Measurements from ENCODE around the gene HLA-DMA. TPM values are rescaled to one million over a fixed set of nuclear protein-coding genes. Genes with fewer than 3 reads are reported as not detected.

The HLA-DMA gene
- total RNA-seq, 4 donors from 2014 or later = 10.7 to 41.5 (median 27.3) TPM

GRCh38 chr6:32980488-32981038, 27.7 kb upstream of the HLA-DMA start:
- peaks cover 23 to 38% of the 10 kb centered on the region in 2 donors for H3K4me1 ChIP-seq

GRCh38 chr6:32979720-32980487, 27.0 kb upstream of the HLA-DMA start:
- Histone ChIP-seq H3K9me3 (no peaks in the 10 kb centered on the region), H3K4me3 (replicated peaks in 1 of 3) (no peak overlapping the region), H3K27ac (peak overlapping the region in 1 of 3 donors; percentile 5), H3K36me3 (peaks cover 72 to 73% of the 10 kb centered on the region in 2 donors), H3K4me1 (peaks cover 28 to 43% of the 10 kb centered on the region in 2 donors), H3K27me3 (no peaks in the 10 kb centered on the region)
- 92% methylated on average over 12 of the region's 12 CpGs for WGBS, 2 donors
- TF ChIP-seq CTCF (IDR thresholded peaks at IDR 0.05) (no peak), POLR2A (IDR thresholded peaks at IDR 0.05) (no peak)
- intact Hi-C loops (cut with DNase I) = loop anchor here (5.0 kb wide), 1 partner anchor 48 kb away; no protein-coding TSS in a partner anchor
- no peak for DNase-seq

More at GRCh38 chr6:32980488-32981038, 27.7 kb upstream of the HLA-DMA start:
- intact Hi-C loops (cut with DNase I) = loop anchor here (5.0 kb wide), 1 partner anchor 48 kb away; no protein-coding TSS in a partner anchor
- H3K27ac ChIP-seq = no peak overlapping the region
- H3K4me3 ChIP-seq (replicated peaks in 1 of 3) = no peak overlapping the region
- H3K9me3 ChIP-seq = no peaks in the 10 kb centered on the region
- no peaks in the 10 kb centered on the region for H3K27me3 ChIP-seq
- 69 to 72% methylated on average over 10 to 11 of the region's 11 CpGs for WGBS, 2 donors
- peaks cover 65 to 66% of the 10 kb centered on the region in 2 donors for H3K36me3 ChIP-seq
- TF ChIP-seq CTCF (IDR thresholded peaks at IDR 0.05) (no peak), POLR2A (IDR thresholded peaks at IDR 0.05) (no peak)
- DNase-seq = no peak

- no peak for TF ChIP-seq CTCF (IDR thresholded peaks at IDR 0.05)
- no peak for TF ChIP-seq POLR2A (IDR thresholded peaks at IDR 0.05)
- Histone ChIP-seq H3K27ac (peak overlapping the region in 1 of 3 donors; percentile 30), H3K27me3 (no peaks in the 10 kb centered on the region), H3K4me3 (replicated peaks in 1 of 3) (no peak overlapping the region), H3K4me1 (peaks cover 36 to 44% of the 10 kb centered on the region in 2 donors), H3K9me3 (no peaks in the 10 kb centered on the region), H3K36me3 (peaks cover 81 to 90% of the 10 kb centered on the region in 2 donors)
- DNase-seq = no peak
- intact Hi-C loops (cut with DNase I) = no loop called here
- 66 to 68% methylated on average over 7 of the region's 7 CpGs for WGBS, 2 donors
Measured at GRCh38 chr6:32977953-32978324, 25.0 kb upstream of the HLA-DMA start.

- DNase-seq = no peak
- H3K27me3 ChIP-seq = no peaks in the 10 kb centered on the region
- H3K9me3 ChIP-seq = no peaks in the 10 kb centered on the region
- TF ChIP-seq CTCF (IDR thresholded peaks at IDR 0.05) = no peak
- TF ChIP-seq POLR2A (IDR thresholded peaks at IDR 0.05) = no peak
- peaks cover 86 to 95% of the 10 kb centered on the region in 2 donors for H3K36me3 ChIP-seq
- no peak overlapping the region for H3K4me3 ChIP-seq (replicated peaks in 1 of 3)
- WGBS, 2 donors = 74 to 83% methylated on average over 10 of the region's 10 CpGs
- H3K4me1 ChIP-seq = peaks cover 36 to 44% of the 10 kb centered on the region in 2 donors
- peak overlapping the region in 2 of 3 donors; percentile 14 to 30 for H3K27ac ChIP-seq
- intact Hi-C loops (cut with DNase I) = no loop called here
Measured at GRCh38 chr6:32977272-32977952, 24.5 kb upstream of the HLA-DMA start.

Measured in thyroid gland (tissue), 4 donors.